NB4 (cell line): Measurements from ENCODE around the gene INF2.

ENCODE experiments used
- DNase-seq: peaks from one replicate; pipeline ENCODE4 v3.0.0; 2010; ENCODE audit warnings: low read depth
- H3K4me3 ChIP-seq: one replicate; pipeline ENCODE4 v1.5.1; 2011; ENCODE audit warnings: mild to moderate bottlenecking, low read depth, low read length, moderate library complexity
- MYC ChIP-seq: IDR thresholded peaks from 2 replicates; pipeline ENCODE4 v1.6.1; 2011; ENCODE audit warnings: low read depth, low read length
- POLR2A ChIP-seq: IDR thresholded peaks from 2 replicates; pipeline ENCODE4 v1.6.1; 2011; ENCODE audit warnings: mild to moderate bottlenecking; ENCODE audit not compliant: insufficient read length; ENCODE audit errors: extremely low read depth
- TF ChIP-seq, protein P1 (sequence below): IDR thresholded peaks from one replicate; pipeline ENCODE4 v1.5.1; 2012; ENCODE audit warnings: low read depth, low read length
- TF ChIP-seq, protein P2 (sequence below): IDR thresholded peaks from 2 replicates; pipeline ENCODE4 v1.6.1; 2011; ENCODE audit warnings: low read depth, low read length

The INF2 gene

DNA sequence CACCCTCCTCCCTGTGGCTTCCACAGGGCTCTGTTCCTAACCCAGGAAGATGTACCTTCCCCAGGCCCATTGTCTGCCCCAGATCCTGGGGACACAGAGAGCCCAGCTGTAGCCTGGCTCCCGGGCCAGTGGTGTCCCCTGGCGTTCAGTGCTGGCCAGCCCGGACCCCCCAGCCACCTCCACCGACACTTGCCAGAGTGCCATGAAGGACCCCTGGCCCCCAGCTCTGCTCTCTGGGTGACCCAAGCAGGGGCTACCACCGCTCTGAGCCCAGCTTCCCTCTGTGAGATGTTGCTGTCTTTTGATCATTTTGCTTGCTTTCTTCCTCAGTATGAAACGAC is 6.2 kb downstream of the INF2 start:
- TF ChIP-seq MYC (no peak), POLR2A (no peak)
- TF ChIP-seq, protein P1, sequence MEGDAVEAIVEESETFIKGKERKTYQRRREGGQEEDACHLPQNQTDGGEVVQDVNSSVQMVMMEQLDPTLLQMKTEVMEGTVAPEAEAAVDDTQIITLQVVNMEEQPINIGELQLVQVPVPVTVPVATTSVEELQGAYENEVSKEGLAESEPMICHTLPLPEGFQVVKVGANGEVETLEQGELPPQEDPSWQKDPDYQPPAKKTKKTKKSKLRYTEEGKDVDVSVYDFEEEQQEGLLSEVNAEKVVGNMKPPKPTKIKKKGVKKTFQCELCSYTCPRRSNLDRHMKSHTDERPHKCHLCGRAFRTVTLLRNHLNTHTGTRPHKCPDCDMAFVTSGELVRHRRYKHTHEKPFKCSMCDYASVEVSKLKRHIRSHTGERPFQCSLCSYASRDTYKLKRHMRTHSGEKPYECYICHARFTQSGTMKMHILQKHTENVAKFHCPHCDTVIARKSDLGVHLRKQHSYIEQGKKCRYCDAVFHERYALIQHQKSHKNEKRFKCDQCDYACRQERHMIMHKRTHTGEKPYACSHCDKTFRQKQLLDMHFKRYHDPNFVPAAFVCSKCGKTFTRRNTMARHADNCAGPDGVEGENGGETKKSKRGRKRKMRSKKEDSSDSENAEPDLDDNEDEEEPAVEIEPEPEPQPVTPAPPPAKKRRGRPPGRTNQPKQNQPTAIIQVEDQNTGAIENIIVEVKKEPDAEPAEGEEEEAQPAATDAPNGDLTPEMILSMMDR = no peak
- TF ChIP-seq, protein P2, sequence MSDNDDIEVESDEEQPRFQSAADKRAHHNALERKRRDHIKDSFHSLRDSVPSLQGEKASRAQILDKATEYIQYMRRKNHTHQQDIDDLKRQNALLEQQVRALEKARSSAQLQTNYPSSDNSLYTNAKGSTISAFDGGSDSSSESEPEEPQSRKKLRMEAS = no peak
- DNase-seq = no peak
- H3K4me3 ChIP-seq = no peak overlapping the region

DNA sequence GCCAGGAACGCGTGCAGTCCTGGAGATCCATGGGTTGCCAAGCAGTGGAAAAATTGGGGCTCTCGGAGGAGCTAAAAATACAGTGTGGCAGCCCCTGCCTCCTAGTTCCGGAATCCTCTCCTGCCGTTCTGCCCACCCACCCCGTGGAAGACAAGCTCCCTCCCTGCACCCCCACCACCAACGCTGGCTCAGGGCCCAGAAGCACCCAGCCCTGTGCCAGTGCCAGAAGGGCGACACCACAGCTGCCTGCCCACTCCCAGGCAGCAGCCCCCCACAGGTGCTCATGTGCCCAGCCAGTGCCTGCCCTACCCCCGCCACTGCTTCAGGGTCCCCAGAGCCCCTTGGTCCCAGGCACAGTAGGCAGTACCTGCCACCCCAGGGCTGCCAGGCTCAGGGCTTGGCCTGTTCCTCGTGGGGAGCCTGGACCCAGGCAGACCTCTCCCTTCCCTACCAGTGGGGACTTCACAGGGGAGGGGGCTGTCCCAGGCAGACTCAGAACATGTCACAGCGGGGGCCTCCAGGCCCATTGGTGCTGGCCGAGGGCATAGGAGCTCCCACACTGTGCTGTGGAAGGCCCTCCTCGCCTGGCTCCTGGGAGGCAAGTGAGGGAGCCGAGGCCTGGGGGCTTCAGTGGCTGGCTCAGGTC is 7.4 kb downstream of the INF2 start:
- no peak for TF ChIP-seq MYC
- TF ChIP-seq POLR2A = no peak
- TF ChIP-seq, protein P2 = no peak
- TF ChIP-seq, protein P1 = no peak
- no peak overlapping the region for H3K4me3 ChIP-seq
- DNase-seq = no peak

DNA sequence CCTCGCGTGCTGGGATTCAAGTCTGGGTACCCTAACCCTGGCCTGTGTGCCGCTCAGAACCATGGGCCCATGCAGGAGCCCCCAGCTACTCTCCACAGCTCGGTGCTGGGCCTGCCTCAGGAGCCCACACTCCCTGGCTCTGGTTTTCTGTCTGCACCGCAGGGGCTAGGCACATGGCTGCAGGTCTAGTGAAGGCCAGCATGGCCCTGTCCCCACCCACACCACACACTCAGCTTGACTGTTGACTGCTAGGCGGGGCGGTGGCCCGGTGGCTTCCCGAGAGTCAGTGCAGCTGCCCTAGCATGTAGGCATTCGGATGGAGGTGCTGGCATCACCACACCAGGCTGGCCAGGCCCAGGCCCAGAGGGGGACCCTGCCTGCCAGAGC is 7.9 kb downstream of the INF2 start:
- no peak for TF ChIP-seq POLR2A
- no peak for TF ChIP-seq MYC
- TF ChIP-seq, protein P1 = no peak
- TF ChIP-seq, protein P2 = no peak
- DNase-seq = no peak
- no peak overlapping the region for H3K4me3 ChIP-seq

DNA sequence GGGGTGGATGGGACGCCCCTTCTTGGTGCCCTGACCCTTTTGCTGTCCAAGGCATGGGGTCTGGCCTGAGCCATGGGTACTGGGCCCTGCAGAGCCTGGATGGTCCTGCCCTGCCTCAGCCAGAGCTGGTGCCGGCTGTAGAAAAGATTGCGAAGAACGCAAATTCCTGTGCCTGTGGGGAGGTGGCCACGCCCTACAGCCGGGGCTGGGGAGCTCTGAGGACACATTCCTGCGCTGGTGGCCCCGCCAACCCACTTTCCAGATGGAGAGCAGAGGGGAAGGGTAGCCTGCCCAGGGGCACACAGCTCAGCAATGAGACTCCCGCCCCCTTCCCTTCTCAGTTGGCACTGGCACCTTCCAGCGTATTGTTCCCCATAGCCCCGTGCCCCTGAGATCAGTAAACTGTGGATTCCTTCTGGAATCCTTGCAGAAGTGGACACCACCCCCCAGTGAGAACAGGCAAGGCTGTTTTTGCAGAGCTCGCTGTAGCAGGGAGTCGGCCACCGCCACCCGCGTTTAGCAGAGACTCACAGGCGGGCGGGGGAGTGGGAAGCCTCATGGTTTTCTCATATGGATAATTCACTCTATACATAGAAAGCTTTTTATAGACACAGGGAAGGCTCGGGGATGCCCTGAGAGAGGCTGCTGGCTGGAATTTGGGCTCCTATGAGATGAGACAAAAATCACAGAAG is 8.6 kb downstream of the INF2 start:
- no peak for TF ChIP-seq MYC
- no peak for TF ChIP-seq POLR2A
- TF ChIP-seq, protein P2 = no peak
- TF ChIP-seq, protein P1 = no peak

DNA sequence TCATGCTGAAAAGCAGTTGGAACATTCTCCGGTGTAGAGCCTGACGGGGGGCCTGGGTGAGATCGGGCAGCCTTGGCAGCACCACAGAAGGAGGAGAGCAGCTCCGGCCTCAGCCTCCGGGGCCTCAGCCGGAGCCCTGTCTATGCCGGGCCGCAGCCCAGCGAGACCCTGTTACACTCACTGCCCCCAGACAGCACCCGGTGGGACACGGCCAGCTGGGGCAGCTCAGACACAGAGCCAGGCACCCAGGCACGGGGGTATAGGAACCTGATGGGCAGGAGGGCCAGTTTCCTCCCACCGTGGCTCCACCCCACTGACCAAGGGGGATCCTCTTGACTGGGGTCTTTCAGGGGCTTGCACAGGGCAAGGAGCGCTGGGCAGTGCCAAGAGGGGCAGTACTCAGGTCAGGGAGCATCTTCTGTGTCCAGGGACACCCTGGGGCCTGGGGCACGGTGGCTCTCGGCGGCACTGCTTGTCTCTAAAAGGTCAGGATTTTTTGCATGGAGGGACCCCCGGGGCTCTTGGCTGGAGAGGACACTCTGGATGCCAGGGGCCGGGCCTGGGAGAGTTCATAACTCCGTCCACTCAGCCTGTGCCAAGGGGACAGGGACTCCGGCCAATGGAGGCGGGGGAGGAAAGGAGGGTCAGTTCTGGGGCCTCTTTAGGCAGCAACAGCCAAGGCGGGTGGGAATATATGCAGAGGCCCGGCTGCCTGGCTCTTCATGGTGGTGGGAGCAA is 9.4 kb downstream of the INF2 start:
- DNase-seq = no peak
- H3K4me3 ChIP-seq = no peak overlapping the region
- TF ChIP-seq, protein P1 = no peak
- TF ChIP-seq POLR2A (no peak), MYC (no peak)
- TF ChIP-seq, protein P2 = no peak

More for the DNA sequence above, 8.6 kb downstream of the INF2 start:
- no peak overlapping the region for H3K4me3 ChIP-seq
- DNase-seq = no peak
